Activated CD4-positive, alpha-beta T cell treated with anti-CD3 and anti-CD28 coated beads, Interleukin-2, amount 50 U/mL, for 1 hour (primary cell): ENCODE data around the gene ERAL1.

Experiments used
- DNase-seq: peaks from one replicate; pipeline ENCODE4 v3.0.0-alpha.2; 2020

ERAL1 gene

DNA sequence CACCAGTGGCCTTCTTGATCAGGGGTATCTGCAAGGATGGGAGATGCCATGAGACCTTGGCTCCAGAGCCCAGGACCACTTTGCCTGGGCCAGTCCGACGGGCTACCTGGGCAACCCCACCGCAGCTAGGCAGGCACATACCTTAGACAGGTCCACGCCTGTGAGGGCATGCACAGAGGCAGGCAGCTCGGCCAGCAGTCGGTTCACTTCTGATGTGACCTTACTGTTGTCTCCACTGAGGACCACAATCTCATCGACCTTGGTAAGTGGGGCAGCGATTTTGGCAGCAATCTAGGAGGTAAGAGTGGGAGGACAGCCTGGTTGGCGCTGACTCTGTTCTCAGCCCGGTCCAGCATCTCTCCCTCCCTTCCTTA, 25.7 kb downstream of the ERAL1 start:
- no peak for DNase-seq

DNA sequence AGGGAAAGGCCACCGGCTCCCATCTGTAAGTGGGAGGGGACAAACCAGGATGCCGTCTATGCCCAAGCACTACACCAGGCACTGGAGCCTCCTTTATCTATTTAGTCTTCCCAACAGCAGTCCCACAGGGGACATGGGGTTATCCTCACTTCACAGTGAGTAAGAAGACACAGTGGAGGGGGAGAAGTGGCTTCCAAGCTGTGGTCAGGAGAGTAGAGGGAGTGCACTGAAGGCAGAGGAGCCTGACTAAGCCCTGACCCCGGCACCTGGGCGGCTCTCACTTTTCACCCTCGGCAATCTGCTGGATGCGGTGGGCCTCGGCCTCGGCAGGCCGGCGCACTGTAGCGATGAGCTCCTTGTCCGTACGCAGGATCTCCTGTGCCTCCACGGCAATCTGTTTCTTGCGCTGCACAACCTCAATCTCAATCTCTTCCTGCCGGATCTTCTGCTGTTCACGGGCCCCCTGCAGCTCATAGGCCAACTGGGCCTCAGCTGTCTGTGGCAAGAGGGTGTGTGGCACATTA, 26.8 kb downstream of the ERAL1 start:
- DNase-seq = no peak

DNA sequence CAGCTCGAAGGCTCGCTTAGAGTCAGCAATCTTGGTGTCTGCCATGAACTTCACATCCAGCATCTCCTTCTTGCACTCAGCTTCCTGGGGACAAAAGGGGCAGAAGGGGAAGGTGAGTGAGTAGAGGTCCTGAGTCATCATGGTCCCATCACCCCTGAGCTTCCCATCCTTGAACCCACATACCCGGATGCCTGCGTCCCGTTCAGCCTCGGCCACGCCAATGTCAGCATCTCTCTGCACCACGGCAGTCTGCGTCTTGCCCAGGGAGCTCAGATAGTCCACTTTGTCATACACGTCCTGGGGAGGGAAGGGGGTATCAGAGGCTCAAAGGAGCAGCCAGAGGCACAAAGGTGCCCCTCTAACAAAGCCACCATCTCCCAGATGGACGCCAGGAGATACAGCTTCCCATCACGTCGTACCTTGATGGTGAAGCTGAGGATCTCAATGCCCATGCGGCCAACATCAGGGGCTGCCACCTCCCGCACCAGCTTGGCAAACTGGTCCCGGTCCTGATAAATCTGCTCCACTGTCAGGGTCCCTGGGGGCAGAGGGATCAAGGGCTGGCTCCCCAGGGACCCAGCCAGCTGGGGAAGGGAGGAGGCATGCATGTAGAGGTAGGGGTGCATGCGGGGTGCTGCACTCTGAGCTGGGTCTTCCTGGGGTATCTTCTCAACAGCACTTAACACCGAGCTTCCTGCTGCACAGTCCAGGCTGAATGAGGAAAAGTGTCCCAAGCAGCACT, 27.5 kb downstream of the ERAL1 start:
- no peak for DNase-seq

DNA sequence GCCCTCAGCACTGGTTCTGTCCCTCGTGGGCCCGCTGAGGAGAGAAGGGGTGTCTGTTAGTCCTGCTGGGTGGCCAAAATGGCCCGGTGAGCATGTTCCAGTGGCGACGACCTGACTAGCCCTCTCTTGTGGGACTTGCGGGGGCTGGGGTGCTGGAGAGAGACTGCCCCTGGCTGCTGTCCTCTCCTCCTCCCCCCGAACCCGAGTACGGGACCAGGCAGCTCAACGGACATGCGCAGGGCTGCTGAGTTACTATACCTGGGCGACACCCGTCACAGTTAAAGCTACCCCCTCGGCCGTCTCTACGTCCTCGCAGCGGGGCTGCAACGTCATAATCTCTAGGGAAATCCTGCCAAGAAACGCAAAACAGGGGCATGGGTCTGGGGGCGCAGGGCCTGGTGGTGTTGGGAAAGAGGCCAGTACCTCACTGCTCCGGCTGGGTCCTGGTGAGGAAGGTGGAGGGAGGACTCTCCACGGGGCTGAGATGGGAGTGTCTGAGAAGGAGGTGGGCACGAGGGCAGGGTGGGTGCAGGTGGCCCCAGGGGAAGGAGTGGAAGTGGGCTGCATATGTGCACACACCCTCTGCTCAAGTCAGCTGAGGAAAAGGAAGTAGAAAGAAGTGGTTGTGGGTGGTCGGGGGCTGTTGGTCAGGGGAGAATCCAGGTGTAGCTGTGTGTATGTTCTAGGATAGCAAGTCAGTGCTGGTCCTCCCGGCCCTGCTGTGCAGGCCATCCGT, 29.3 kb downstream of the ERAL1 start:
- DNase-seq = no peak

DNA sequence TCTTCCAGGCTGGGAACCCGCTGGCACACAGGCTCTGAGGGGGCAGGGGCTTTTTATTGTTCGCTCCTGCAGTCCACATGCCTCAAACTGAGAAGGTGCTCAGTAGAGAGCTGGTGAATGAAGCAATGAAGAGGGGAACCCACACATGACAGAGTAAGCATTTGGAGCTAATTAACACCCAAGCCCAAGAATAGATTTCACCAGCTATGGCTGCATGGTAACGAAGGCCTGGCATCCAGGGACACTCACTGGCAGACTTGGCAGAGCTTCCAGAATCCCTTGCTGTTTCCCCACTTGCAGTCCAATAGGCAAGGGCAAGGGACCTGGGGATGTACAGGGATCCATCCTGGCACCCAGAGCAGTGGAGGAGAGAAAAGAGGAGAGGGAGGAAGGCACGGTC, 30.5 kb downstream of the ERAL1 start:
- no peak for DNase-seq

DNA sequence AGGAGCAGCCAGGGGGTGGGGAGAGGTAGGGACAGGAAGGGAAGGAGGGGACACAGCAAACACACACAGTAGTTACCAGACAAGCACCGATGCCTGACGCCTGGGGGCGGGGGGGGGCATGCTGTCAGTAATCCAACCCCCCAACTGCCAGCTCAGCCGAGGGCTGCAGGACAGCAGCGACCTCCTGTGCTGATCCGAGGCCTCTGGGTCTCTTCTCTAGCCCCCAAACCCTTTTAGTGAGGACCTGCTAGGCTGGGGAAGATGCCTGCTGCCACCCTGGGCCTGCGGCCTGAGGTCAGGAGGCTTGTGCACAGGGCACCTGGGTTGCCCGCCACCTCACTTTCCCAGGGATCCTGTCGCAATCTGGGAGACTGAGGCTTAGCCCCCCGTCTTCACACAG, 31.1 kb downstream of the ERAL1 start:
- DNase-seq = no peak

DNA sequence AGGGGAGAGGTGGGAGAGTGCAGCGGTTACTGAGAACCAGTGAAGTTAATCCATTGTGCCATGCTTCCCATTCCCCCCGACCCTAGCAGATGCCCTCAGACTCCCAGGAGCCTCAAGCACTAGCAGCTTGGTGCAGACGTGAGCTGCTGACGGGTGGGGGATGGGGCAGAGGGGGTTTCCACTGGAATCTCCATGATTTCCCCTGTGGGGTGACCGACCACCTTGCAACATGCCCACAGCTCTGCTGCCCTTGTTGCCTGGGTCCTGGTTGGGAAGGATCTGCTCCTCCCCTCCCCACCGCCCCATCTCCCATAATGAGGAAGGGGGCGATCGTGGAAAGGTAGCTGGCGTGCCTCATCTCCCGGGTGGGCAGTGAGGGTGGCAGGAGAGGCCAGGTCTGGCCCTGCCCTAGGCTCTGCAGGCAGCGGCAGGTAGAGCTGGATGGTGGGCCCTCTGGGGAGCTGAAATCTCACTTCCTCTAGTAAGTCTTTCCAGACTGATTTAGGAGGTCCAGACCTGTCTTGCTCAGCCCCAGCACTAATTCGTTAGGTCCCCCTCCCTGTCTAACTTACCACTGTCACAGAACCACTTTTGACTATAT, 33.2 kb downstream of the ERAL1 start:
- no peak for DNase-seq

DNA sequence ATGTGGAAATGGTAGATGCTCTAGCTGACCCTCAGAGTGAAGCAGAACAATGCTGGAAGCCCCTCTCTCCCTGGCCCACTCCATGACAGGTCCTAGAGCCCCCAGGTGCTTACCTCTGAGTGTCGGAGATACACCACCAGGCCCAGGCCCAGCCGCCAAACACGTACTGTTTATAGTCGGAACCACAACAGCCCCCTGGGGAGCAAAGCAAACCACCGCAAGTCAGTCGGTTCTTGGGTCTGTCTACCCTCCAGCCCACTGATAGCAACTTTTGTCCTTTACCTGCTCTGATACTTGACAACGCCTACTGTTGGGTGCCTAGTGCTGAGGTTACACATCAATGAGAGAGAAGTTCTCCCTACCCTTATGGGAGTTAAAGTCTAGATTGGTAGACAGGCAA, 34.0 kb downstream of the ERAL1 start:
- no peak for DNase-seq

DNA sequence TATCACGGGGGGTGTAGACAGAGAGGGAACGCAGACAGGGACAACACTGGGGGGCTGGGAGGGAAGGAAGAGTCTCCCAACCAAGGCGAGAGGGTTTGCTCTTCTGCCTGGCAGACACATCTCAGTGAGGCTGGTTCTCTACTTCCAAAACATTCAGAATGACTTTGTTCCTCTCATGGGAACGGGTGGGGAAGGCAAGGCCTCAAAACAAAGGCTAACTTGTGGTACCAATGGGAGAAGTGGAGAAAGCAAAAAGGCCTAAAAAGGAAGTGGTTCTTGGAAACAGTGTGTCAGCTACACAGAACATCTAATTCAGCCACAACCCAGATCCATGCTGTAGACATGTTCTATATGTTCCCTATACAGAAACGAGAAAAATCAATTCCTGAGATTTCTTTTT, 35.2 kb downstream of the ERAL1 start:
- DNase-seq = no peak

DNA sequence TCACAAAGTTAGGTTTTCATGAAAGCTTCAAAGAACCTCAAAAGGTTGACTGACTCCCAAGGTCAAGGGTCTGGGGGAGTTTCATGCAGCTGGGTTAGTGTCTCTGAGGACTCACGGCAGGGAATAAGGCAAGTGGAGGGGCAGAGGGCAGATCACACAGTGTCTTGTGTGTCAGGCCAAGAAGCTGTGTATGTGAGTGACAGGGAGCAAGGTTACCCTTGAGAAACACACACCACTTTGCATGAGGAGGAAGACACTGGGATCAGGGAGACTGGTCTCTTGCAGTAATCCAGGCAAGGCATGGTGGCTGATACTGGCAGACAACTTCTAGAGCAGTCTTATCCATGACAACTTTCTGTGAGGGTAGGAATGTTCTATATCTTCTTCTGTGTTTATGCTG, 36.4 kb downstream of the ERAL1 start:
- DNase-seq = no peak

DNA sequence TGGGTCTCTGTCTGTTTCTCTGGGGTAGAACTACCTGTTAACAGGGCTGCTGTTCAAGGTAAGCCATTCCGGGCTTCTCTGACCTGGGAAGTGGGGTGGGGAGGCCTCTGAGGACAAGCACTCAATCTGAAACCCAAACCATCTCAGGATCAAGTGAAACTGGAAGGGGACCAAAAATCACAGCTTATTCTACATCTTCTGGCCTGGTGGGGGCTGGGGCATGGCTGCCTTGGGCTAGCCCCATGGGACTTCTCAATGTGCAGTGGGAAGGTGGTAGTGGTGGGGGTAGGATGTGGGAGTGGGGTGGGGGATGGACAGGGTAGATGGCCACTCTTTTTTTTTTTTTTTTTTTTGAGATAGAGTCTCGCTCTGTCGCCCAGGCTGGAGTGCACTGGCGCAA, 37.2 kb downstream of the ERAL1 start:
- DNase-seq = no peak

DNA sequence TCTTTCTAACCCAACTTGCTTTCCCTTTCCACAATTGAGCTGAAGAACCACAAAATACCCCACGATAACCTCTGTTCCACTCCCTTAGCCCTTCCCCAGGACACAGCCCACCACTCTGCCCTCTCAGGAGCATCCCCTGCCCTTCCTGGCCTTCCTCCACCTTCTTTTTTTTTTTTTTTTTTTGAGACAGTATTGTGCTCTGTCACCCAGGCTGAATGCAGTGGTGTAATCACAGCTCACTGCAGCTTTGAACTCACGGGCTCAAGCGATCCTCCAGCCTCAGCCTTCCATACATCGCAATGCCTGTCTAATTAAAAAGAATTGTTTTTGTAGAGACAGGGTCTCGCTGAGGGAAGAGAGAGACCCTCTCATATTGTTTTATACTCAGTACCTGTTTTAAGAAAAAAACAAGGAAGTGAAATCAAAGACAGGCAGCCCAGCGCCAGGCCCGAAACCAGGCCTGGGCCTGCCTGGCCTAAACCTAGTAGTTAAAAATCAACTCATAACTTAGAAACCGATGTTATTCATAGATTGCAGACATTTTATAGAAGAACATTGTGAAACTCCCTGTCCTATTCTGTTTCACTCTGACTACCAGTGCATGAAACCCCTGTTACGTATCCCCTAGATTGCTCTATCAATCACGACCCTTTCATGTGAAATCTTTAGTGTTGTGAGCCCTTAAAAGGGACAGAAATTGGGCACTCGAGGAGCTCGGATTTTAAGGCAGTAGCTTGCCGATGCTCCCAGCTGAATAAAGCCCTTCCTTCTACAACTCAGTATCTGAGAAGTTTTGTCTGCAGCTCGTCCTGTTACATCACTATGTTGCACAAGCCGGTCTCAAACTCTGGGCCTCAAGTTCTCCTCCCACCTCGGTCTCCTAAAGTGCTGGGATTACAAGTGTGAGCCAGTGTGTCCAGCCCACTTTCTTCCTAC, 38.7 kb downstream of the ERAL1 start:
- DNase-seq = peak; percentile 23

DNA sequence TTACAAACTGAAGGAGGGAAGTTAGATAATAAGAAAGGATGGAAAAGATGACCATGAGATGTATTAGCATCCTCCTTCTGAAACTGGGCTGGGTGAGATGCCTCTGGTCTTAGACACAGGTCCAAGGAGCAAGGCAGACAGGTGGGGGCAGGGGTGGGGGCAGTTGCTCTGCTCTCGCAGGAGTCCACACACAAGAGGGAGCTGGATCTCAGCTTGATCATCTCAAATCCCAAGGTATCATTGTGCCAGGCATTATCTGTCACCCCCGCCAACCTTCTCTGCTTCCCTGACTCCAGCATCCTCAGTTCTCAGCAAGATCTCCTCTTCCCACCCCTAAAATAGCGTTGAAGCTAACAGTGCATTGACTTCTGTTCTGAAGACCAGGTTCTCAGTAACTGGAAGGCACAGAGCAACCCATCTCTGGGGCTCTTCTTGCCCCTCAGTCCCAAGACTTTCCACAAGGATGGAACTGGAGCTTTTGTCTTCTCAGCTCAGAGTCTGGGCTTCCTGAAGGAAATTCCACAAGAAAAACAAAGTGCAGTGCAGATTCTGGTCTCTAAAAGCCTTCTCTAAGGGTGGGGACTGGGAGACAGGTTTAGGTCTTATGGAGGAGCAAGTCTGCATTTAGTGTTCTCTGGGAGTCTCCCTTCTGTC, 41.1 kb downstream of the ERAL1 start:
- no peak for DNase-seq

DNA sequence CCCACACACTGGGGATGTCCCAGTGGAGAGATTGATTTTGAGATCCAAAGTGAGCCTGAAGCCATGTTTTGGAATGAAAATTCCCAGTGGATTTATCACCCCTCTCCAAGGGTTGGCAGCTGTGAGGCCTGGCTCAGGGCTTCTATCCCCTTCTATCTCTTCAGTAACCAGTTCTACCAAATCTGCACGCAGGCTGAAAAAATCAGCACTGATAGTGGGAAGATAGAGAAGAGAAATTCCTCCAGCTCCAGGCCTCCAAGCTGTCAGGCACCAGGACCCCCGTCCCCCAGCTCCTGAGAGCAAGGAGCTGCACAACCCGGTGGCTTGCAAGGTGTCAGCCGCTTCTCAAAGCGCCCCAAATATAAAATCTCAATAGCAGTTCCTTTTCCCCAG, 41.7 kb downstream of the ERAL1 start:
- no peak for DNase-seq

DNA sequence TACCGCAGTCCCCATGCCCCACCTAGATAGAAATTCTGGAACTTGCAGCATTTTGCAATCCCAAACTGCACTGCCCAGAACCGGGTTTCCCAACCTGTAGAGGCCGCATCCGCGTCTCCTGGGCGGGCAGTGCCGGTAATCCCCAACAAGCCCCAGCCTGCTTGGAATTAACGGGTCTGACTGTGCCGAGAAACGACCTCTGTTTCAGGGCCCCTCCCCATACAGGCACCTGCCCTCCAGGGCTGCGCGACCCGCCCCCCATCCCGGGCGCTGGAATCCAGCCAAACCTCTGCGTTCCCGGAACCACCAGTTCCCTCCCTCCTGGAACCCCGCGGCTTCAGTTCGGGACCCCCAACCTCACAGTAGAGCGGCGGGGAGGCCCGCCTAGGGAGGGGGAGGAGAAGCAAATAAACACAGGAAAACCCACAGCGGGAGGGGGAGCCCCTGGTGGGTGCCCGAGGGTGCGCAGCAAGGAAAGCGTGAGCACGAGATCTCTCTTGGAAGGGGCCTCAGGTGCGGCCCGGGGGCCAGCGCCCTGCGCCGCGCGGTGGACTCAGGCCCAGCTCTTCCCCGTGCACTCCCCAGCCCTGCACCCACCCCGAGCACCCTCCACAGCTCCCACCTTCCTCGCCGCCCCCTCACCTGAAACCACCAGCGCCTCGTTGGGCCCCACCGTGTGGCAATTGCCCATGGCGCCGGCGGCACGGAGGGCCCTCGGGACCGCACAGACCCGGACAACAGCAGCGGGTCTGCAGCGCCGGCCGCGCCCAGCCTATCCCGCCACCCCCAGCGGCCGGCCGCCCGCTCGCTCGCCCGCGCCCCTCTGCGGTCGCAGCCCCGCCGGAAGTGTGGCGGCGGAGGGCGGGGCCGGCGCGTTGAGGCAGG, 42.3 kb downstream of the ERAL1 start, which contains the start of gene FLOT2:
Gene FLOT2, minus strand, starts transcription at position 850 of the 885 bp plus-strand sequence. Its CDS starts 159 bp downstream, at position 691.
- peak; percentile 66 for DNase-seq

DNA sequence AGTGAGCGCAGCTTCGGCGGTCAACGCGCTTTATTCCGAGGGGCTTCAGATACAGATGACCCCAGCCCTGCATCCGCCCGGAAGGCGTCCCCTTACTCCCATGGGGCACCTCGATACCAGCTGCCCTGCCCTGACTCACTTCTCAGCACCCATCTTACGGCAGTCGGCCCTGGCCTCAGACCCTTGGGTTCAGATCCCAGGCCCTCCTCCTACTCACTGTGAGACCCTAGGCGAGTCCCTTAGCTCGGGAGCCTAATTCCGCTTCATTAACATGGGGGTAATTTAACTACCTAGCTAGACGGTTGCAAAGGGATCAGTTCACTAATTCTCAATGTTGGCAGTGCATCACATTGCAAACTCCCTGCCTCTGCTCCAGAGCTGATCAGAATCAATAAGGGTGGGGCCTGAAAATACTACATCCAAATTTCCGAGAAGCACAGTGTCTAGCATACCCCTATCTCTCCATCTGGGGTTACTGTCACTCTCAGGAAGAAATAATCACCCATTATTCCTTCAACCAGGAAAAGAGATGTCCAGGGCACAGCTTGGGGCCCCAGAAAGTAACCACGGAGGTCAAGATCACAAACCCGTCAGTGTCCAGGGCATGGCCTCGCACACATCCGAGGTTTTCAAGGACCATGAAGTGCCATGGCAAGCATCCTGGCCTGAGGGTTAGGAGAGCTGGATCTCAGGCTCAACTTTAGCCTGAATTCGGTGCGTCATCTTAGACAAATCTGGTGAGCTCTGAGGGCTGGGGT, 43.1 kb downstream of the ERAL1 start:
- DNase-seq = peak; percentile 14

DNA sequence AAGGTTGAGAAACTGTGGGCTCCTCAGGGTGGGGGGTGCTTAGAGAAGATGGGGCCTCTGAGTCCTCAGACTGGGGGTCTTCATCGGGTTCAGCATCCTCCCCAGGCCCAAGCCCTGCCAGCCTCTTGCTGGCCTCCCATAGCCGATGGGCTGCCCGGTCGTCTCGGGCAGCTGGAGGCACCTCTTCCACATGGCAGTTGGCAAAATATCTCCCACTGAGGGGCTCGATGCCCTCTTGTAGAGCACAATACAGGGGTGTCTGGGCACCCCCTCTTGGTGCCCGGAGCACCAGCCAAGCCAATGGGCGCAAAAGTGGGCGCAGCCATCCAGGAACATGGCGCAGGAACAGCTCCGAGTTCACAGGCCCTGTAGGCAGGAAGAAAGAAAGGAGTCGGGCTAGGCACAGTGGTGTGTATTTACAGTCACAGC, 43.7 kb downstream of the ERAL1 start:
- DNase-seq = no peak

DNA sequence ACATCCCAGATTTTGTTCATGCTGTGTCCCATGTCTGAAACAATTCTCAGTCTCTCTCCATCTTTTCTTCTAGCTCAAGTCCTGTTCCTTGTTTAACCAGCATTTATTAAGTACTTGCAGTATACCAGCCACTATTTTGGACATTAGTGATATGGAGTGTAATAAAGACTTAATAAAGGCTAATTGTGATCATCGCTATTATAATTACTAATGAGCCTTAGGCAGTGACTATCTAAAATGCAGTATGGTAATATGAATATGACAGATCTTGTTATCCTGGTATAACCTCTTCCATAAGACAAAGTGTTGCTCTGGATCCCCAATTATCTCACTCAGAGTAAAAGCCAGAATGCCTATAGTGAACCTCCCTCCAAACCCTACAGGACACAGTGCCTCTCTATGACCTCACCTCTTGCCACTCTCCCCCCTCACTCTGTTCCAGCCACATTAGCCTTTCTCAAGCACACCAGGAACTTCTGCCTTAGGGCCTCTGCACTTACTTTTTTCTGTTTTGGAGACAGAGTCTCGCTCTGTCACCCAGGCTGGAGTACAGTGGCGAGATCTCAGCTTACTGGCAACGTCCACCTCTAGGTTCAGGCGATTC, 44.5 kb downstream of the ERAL1 start:
- no peak for DNase-seq

DNA sequence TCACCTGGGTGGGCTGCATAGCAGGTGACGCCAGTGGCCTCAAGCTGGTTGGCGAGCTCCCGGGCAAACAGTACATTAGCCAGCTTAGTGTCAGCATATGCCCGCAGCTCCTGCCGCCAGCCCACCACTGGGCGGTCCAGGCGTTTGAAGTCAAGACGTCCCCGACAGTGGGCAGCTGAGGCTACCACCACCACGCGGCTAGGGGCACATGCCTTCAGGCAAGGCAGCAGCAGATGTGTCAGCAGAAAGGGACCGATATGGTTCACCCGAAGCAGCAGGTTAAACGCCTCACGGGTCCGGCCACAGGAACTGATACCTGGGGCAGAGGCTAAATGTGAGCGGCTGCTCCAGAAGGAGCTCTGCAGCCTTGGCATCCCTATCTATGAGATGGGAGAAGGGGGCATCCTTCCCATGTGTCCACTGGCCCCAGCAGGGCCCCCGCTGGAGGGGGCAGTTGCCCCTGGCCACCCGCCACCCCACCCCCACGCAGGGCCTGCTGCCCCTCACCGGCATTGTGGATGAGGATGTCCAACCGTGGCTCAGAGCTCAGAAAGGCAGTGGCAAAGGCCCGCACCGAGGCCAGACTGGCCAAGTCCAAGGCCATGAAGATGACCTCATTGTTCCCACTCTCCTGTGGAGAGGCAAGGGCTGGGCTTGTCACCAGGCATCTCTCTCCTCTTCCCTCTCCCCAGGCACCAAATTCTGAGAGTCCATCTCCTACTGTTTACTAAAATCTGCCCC, 46.3 kb downstream of the ERAL1 start:
- DNase-seq = no peak
